MCF 10A (cell line): ENCODE measurements around the gene KCNB1. TPM values are rescaled to one million over a fixed set of nuclear protein-coding genes. Genes with fewer than 3 reads are reported as not detected.

Experiments
- BruUV-seq: library from RNA; stranded (reverse); fragments of 400-500 nt; replicated peaks from 2 replicates; lab custom pipeline; 2021; lab: Mats Ljungman, UMichigan
- CTCF ChIA-PET: fragments of 300-600 bp; sonication (Branson Sonifier 250); formaldehyde crosslinking; extraction: SDS; loops from one replicate; lab custom pipeline; 2021; ENCODE audit warnings: antibody characterized with exemption, inconsistent platforms; lab: Yijun Ruan, JAX
- POLR2A ChIA-PET: fragments of 300-600, 350-650 bp; sonication (Branson Sonifier 250); formaldehyde crosslinking; extraction: SDS; loops from one replicate; lab custom pipeline; 2020; ENCODE audit warnings: antibody characterized with exemption, inconsistent platforms; lab: Yijun Ruan, JAX
- DNase-seq: peaks from one replicate; pipeline ENCODE4 v3.0.0-alpha.2; 2018; ENCODE audit not compliant: unreplicated experiment
- H3K27ac Mint-ChIP-seq: one replicate; pipeline ENCODE4 v1.8.0; 2022; ENCODE audit warnings: mild to moderate bottlenecking, low read depth, mixed read lengths; ENCODE audit not compliant: unreplicated experiment
- H3K27me3 Mint-ChIP-seq: one replicate; pipeline ENCODE4 v1.8.0; 2022; ENCODE audit warnings: mixed read lengths; ENCODE audit not compliant: insufficient read depth, unreplicated experiment
- H3K36me3 Mint-ChIP-seq: one replicate; pipeline ENCODE4 v1.8.0; 2022; ENCODE audit warnings: mild to moderate bottlenecking, moderate library complexity, mixed read lengths; ENCODE audit not compliant: insufficient read depth, unreplicated experiment
- H3K4me1 Mint-ChIP-seq: one replicate; pipeline ENCODE4 v1.8.0; 2022; ENCODE audit warnings: mixed read lengths; ENCODE audit not compliant: insufficient read depth, unreplicated experiment
- H3K4me3 Mint-ChIP-seq: one replicate; pipeline ENCODE4 v1.8.0; 2022; ENCODE audit warnings: mild to moderate bottlenecking, moderate library complexity, mixed read lengths; ENCODE audit not compliant: unreplicated experiment
- H3K9me3 Mint-ChIP-seq: one replicate; pipeline ENCODE4 v1.8.0; 2022; ENCODE audit warnings: mixed read lengths; ENCODE audit not compliant: unreplicated experiment
- intact Hi-C: fragments of 100-400 bp; cut with micrococcal nuclease; formaldehyde crosslinking; loops from 2 replicates; pipeline ENCODE4 v1.14.1; 2022
- total RNA-seq: library from RNA; stranded (reverse); gene quantifications from 2 replicates; pipeline ENCODE4 v1.2.3, GENCODE V29; 2022
- TF ChIP-seq, protein P1 (sequence below): fragments of 200-600 bp; IDR thresholded peaks from one replicate; pipeline ENCODE4 v1.8.0; 2022; ENCODE audit warnings: antibody characterized with exemption, mild to moderate bottlenecking; ENCODE audit not compliant: unreplicated experiment

KCNB1 gene
- total RNA-seq, 1 experiment from 2014 or later, result 2.8 TPM

DNA sequence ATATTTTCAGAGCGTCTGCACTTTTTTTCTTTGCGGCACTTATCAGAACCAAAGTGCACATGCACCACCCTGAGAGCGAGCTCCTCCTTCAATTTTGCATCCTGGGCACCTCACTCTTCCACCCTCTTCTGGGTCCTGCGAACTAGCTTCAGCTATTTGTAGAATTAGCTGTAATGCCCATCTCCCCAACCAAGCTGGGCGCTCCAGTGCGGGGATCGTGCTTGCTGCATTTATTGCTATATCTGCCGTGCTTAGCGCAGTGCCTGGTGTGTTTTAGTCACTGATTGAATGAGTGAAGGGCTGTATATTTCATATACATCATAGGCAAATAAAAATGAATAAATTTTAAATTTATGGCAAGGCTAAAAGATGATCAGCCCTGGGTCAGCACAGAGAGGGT is 75.8 kb downstream of the KCNB1 start:
- Mint-ChIP-seq H3K27me3 (no peaks in the 10 kb centered on the region), H3K9me3 (peaks cover 7% of the 10 kb centered on the region), H3K4me3 (no peak overlapping the region), H3K36me3 (no peaks in the 10 kb centered on the region), H3K27ac (no peak overlapping the region), H3K4me1 (no peaks in the 10 kb centered on the region)
- DNase-seq, result no peak
- no TSS peak for BruUV-seq
- CTCF ChIA-PET, result interaction anchor here (0.5 to 1.6 kb wide), 4 partner anchors 11 to 1111 kb away, joined by 3 to 4 read pairs (median 3); no protein-coding TSS in a partner anchor
- intact Hi-C loops, result no loop called here
- POLR2A ChIA-PET, result interaction anchor here (1.0 to 2.1 kb wide), 4 partner anchors 9 to 25 kb away, joined by 3 to 6 read pairs (median 5); no protein-coding TSS in a partner anchor
- TF ChIP-seq, protein P1, sequence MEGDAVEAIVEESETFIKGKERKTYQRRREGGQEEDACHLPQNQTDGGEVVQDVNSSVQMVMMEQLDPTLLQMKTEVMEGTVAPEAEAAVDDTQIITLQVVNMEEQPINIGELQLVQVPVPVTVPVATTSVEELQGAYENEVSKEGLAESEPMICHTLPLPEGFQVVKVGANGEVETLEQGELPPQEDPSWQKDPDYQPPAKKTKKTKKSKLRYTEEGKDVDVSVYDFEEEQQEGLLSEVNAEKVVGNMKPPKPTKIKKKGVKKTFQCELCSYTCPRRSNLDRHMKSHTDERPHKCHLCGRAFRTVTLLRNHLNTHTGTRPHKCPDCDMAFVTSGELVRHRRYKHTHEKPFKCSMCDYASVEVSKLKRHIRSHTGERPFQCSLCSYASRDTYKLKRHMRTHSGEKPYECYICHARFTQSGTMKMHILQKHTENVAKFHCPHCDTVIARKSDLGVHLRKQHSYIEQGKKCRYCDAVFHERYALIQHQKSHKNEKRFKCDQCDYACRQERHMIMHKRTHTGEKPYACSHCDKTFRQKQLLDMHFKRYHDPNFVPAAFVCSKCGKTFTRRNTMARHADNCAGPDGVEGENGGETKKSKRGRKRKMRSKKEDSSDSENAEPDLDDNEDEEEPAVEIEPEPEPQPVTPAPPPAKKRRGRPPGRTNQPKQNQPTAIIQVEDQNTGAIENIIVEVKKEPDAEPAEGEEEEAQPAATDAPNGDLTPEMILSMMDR, result no peak

GRCh38 chr20:49405696-49406095 is 76.8 kb downstream of the KCNB1 start:
- TF ChIP-seq, protein P1, result no peak
- no TSS peak for BruUV-seq
- CTCF ChIA-PET, result interaction anchor here (0.7 to 1.3 kb wide), 4 partner anchors 9 to 35 kb away, joined by 3 to 4 read pairs (median 3); no protein-coding TSS in a partner anchor
- Mint-ChIP-seq H3K4me3 (no peak overlapping the region), H3K36me3 (no peaks in the 10 kb centered on the region), H3K27ac (no peak overlapping the region), H3K9me3 (peaks cover 8% of the 10 kb centered on the region), H3K27me3 (no peaks in the 10 kb centered on the region), H3K4me1 (no peaks in the 10 kb centered on the region)
- no peak for DNase-seq
- intact Hi-C loops, result no loop called here
- POLR2A ChIA-PET, result interaction anchor here (0.6 to 1.5 kb wide), 2 partner anchors 20 to 39 kb away, joined by 3 read pairs; no protein-coding TSS in a partner anchor

- no peaks in the 10 kb centered on the region for H3K27me3 Mint-ChIP-seq
- no peaks in the 10 kb centered on the region for H3K36me3 Mint-ChIP-seq
- ChIA-PET POLR2A (interaction anchor here (0.7 to 1.3 kb wide), 2 partner anchors 8 to 59 kb away, joined by 4 read pairs; no protein-coding TSS in a partner anchor), CTCF (interaction anchor here (0.7 to 1.3 kb wide), 3 partner anchors 8 to 35 kb away, joined by 3 to 4 read pairs (median 3); no protein-coding TSS in a partner anchor)
- H3K4me3 Mint-ChIP-seq, result no peak overlapping the region
- TF ChIP-seq, protein P1, result no peak
- no peak overlapping the region for H3K27ac Mint-ChIP-seq
- no peaks in the 10 kb centered on the region for H3K4me1 Mint-ChIP-seq
- no TSS peak for BruUV-seq
- DNase-seq, result no peak
- H3K9me3 Mint-ChIP-seq, result peaks cover 8% of the 10 kb centered on the region
- intact Hi-C loops, result no loop called here
Measured at GRCh38 chr20:49405062-49405683, 77.3 kb downstream of the KCNB1 start.

GRCh38 chr20:49404461-49404860 is 78.0 kb downstream of the KCNB1 start:
- TF ChIP-seq, protein P1, result no peak
- no peaks in the 10 kb centered on the region for H3K36me3 Mint-ChIP-seq
- peaks cover 8% of the 10 kb centered on the region for H3K9me3 Mint-ChIP-seq
- no peak overlapping the region for H3K27ac Mint-ChIP-seq
- CTCF ChIA-PET, result interaction anchor here (1.0 kb wide), 1 partner anchor 11 kb away, joined by 3 read pairs; no protein-coding TSS in a partner anchor
- no peak overlapping the region for H3K4me3 Mint-ChIP-seq
- intact Hi-C loops, result no loop called here
- BruUV-seq, result no TSS peak
- DNase-seq, result no peak
- POLR2A ChIA-PET, result interaction anchor here (0.6 to 1.3 kb wide), 3 partner anchors 8 to 59 kb away, joined by 3 to 4 read pairs (median 4); no protein-coding TSS in a partner anchor
- H3K27me3 Mint-ChIP-seq, result no peaks in the 10 kb centered on the region
- H3K4me1 Mint-ChIP-seq, result peaks cover under 1% of the 10 kb centered on the region
